ENCODE results near the gene FCN2.

FCN2 gene

GRCh38 chr9:134935056-134935640 lies 54.5 kb downstream of the FCN2 start:
- no peak for DNase-seq

GRCh38 chr9:134935701-134936345 lies 55.2 kb downstream of the FCN2 start:
- no peak for DNase-seq

GRCh38 chr9:134936346-134937163 lies 55.9 kb downstream of the FCN2 start:
- no peak for DNase-seq
